Measurements from ENCODE around the gene ABCC8.

ABCC8 gene

GRCh38 chr11:17368551-17368950 lies 108.1 kb downstream of the ABCC8 start:
- in situ Hi-C loops (cut with HindIII; ENCODE audit: low sequenced_read_pairs): no loop called here

GRCh38 chr11:17366495-17366894 lies 110.2 kb downstream of the ABCC8 start:
- in situ Hi-C loops (cut with HindIII; ENCODE audit: low sequenced_read_pairs): no loop called here

GRCh38 chr11:17354601-17354991 lies 122.0 kb downstream of the ABCC8 start:
- in situ Hi-C loops (cut with HindIII; ENCODE audit: low sequenced_read_pairs): no loop called here

DNA sequence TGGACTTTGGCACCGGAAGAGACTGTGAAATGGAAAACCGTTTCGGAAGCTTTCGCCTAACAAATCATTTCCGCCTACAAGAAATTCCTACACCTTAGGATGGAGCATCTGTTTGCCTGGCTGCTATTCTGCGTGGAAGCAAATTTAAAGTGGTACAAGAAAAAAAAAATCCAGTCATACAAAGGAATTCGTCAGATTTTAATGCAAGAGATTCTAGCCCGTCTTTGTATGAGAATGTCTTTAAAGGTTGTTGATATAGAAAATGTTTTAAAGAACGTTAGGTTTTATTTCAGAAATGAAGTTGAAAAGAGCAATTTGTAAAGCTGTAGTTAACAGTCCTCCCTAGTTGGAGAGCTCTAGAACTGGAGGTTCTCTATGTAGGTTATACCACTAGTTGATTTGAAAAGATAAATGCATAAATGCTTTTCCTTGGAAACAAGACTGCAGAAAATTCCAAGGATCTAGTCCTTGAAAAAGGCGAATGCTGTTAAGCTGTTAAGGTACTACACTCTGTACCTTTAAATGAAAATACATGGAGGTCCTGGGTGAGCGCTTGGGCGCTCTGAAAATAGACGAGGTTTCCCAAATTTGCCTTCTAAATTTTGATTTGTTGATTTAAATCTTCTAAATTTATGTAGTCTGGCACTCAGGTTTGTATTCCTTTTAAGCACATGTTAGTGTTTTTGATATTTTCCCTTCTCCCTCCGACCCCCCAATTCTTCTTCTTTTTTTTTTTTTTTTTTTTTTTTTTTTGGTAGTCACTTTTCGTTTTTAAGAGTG lies 122.6 kb downstream of the ABCC8 start:
- in situ Hi-C loops (cut with HindIII; ENCODE audit: low sequenced_read_pairs): no loop called here

- in situ Hi-C loops (cut with HindIII; ENCODE audit: low sequenced_read_pairs): no loop called here
These were observed 123.5 kb downstream of the ABCC8 start for GRCh38 chr11:17352950-17353820.

- in situ Hi-C loops (cut with HindIII; ENCODE audit: low sequenced_read_pairs): no loop called here
These were observed 125.0 kb downstream of the ABCC8 start, which contains the start of gene NCR3LG1 for GRCh38 chr11:17351510-17352176. Gene NCR3LG1 (plus strand): TSS chr11:17351800. CDS start chr11:17351970, 170 bp downstream.

- in situ Hi-C loops (cut with HindIII; ENCODE audit: low sequenced_read_pairs): no loop called here
These were observed 125.5 kb downstream of the ABCC8 start for GRCh38 chr11:17351172-17351509.

- in situ Hi-C loops (cut with HindIII; ENCODE audit: low sequenced_read_pairs): no loop called here
These were observed 126.0 kb downstream of the ABCC8 start for GRCh38 chr11:17350455-17351171.

GRCh38 chr11:17347676-17348075 lies 129.0 kb downstream of the ABCC8 start:
- in situ Hi-C loops (cut with HindIII; ENCODE audit: low sequenced_read_pairs): no loop called here

DNA sequence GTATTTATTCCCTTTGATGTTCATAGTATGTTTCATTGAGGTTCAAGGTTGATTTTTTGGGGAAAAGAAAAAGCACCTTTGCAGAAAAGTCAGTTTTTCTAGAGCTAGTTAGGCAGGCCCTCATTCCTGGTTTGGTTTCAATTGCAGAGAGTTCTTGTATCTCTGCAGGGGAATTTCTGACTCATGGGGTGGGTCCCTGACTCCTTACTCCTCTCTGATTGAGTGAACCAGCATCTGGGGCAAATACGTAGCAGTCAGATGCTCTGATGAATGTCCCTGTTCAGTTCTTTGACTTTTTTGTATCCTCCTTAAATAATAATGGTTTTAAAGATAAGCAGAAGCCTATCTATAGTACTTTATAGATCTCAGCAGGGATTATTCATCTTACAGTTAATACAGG lies 132.7 kb downstream of the ABCC8 start:
- in situ Hi-C loops (cut with HindIII; ENCODE audit: low sequenced_read_pairs): no loop called here

GRCh38 chr11:17343257-17343656 lies 133.4 kb downstream of the ABCC8 start:
- in situ Hi-C loops (cut with HindIII; ENCODE audit: low sequenced_read_pairs): no loop called here

All from DLD1 (cell line).